CD4-positive, alpha-beta T cell treated with Interleukin-2 at 100 ng/mL for 4 hours (primary cell): ENCODE results near the gene CDK12.
"Not testable (repeated sequence)": the region's sequence is repeated elsewhere in the genome, so short reads cannot be mapped to it uniquely, and the experiment has no call there.

Source experiments
- DNase-seq: peaks from one replicate; pipeline ENCODE4 v3.0.0-alpha.2; 2020; ENCODE audit warnings: low spot score

The CDK12 gene

DNA sequence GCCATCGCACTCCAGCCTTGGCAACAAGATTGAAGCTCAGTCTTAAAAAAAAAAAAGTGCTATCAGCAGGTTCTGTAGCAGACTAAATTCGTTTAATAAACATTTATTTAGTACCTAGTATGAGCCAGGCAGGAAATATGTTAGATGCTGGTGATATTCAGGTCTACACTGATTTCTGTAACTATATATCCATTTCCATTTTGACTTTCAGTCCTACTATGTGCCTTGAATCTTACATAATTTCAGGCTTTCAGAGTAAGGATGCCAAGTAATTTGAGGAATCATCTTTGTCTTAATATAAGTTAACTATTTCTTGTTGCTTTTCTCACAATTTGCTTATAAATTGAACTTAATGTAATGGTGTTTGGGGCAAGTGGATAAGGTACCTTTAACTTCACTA is 46.2 kb downstream of the CDK12 start:
- no peak for DNase-seq

DNA sequence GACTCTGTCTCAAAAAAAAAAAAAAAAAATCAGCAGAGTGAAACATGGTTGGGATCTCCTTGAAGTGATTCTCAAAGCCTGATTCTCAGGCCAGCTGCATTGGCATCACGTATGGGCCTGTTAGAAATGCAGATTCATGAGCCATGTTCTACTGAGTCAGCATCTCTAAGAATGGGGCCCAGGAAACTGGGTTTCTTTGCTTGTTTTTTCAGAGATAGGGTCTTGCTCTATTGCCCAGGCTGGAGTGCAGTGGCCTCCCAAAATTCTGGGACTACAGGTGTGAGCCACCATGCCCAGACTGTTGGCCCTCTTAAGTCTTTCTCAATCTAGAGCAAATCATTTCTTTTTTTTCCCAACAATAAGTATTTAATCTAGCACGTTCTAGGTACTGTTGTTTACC is 47.7 kb downstream of the CDK12 start:
- DNase-seq, result no peak

DNA sequence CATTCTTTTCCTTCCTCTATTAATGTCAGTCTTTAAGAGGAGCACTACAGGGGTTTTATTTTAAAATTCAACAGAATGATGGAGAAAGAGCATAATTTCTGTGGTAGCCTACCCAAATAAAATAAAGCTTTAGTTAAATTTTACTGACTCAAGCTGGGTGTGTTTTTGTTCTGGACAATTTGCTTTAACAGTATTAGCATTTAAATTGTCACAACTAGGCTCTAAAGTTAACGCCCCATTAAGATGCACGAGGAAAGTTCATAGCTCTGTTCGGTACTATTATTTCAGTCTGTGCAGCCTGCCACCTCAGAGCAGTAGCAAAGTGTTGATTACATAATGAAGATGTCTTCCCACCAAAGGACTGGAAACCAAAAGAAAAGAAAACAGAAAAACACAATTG is 52.0 kb downstream of the CDK12 start:
- no peak for DNase-seq

DNA sequence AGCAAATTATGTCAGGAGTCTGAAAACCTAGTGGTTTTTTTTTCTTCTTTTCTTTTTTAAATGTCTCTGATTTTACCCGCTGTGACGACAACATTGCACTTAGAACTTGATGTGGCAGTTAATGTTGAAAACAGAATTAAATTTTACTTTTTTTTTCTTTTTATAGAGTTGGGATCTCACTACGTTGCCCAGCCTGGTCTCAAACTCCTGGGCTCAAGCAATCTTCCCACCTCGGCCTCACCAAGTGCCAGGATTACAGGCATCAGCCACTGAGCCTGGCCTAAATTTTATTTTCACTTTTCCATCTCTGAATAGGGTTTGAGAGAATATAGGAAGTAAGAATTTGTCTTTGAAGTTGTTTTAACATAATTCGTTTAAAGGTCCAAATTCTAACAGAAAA is 52.6 kb downstream of the CDK12 start:
- no peak for DNase-seq

DNA sequence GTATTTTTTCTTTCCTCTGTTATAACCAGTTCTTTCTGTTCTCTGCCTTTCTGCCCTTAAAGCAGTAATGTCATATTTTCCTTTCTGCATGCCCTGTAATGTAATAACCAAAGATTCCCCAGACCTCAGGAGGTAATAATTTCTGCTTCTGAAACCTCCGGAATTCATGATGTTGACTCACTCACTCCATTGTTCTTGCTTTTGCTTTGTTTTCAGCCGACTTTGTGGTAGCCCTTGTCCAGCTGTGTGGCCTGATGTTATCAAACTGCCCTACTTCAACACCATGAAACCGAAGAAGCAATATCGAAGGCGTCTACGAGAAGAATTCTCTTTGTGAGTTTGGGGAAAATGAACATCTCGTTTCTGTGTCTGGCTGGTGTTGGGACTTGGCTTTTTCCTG is 55.9 kb downstream of the CDK12 start:
- DNase-seq, result no peak

DNA sequence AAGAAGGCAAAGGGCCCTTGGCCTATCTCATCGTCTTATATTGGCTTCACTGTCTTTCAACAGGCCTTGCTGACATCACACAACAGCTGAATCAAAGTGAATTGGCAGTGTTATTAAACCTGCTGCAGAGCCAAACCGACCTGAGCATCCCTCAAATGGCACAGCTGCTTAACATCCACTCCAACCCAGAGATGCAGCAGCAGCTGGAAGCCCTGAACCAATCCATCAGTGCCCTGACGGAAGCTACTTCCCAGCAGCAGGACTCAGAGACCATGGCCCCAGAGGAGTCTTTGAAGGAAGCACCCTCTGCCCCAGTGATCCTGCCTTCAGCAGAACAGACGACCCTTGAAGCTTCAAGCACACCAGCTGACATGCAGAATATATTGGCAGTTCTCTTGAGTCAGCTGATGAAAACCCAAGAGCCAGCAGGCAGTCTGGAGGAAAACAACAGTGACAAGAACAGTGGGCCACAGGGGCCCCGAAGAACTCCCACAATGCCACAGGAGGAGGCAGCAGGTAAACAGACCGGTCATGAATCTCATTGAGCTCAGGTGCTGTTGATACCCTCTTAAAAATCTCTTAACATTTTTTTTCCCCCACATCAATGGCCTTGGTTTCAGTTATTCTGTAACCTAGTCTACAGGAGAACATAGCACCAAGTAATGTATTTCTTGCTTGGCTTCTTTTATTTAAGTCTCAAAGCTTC is 64.7 kb downstream of the CDK12 start:
- DNase-seq, result no peak

DNA sequence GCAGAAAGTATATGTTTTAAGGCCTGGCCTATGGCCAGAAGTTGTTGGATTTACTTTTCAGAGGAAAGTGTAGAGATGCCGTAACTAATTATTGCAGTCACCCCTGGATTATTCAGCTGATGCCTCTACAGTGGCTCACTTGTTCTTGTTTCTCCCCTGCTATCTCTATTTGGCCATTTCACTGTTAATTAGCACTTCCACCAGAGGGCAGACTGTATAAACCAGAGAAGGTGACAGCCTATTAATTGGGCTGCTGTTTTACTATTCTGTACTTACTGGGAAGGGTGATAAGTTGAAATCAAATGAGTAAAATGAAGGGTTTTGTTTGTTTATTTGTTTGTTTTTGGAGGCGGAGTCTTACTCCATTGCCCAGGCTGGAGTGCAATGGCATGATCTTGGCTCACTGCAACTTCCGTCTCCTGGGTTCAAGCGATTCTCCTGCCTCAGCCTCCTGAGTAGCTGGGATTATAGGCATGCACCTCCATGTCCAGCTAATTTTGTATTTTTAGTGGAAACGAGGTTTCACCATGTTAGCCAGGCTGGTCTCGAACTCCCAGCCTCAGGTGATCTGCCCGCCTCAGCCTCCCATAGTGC is 66.0 kb downstream of the CDK12 start:
- DNase-seq, result peak; percentile 14

DNA sequence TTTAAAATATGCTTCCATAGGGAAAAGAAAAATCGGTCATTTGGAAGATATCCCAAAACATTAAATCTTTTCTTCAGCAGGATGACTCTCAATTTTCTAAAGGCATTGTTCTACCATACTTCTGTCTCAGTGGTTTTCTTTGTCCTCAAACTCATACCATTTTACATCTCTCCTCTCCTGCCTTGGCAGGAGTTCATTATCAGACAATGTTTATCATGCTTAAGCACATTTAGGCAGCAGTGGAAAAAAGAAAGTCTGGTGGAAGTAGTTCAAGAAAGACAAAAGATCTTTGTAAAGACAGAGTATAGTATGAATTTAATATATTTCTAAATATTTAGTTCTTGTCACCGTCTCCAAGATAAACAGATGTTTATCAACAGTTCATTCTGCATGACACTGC is 68.2 kb downstream of the CDK12 start:
- no peak for DNase-seq

DNA sequence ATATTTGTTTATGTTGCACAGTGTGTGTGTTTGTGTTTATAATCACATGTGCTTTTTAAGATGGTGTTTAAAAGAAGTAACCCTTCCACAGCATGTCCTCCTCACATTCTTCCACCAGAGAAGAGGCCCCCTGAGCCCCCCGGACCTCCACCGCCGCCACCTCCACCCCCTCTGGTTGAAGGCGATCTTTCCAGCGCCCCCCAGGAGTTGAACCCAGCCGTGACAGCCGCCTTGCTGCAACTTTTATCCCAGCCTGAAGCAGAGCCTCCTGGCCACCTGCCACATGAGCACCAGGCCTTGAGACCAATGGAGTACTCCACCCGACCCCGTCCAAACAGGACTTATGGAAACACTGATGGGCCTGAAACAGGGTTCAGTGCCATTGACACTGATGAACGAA is 69.2 kb downstream of the CDK12 start:
- no peak for DNase-seq

DNA sequence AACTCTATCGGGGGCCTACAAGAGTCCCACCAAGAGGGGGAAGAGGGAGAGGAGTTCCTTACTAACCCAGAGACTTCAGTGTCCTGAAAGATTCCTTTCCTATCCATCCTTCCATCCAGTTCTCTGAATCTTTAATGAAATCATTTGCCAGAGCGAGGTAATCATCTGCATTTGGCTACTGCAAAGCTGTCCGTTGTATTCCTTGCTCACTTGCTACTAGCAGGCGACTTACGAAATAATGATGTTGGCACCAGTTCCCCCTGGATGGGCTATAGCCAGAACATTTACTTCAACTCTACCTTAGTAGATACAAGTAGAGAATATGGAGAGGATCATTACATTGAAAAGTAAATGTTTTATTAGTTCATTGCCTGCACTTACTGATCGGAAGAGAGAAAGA is 70.0 kb downstream of the CDK12 start:
- no peak for DNase-seq

DNA sequence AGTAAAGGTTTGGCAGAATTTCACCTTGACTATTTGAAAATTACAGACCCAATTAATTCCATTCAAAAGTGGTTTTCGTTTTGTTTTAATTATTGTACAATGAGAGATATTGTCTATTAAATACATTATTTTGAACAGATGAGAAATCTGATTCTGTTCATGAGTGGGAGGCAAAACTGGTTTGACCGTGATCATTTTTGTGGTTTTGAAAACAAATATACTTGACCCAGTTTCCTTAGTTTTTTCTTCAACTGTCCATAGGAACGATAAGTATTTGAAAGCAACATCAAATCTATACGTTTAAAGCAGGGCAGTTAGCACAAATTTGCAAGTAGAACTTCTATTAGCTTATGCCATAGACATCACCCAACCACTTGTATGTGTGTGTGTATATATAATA is 72.6 kb downstream of the CDK12 start:
- no peak for DNase-seq

DNA sequence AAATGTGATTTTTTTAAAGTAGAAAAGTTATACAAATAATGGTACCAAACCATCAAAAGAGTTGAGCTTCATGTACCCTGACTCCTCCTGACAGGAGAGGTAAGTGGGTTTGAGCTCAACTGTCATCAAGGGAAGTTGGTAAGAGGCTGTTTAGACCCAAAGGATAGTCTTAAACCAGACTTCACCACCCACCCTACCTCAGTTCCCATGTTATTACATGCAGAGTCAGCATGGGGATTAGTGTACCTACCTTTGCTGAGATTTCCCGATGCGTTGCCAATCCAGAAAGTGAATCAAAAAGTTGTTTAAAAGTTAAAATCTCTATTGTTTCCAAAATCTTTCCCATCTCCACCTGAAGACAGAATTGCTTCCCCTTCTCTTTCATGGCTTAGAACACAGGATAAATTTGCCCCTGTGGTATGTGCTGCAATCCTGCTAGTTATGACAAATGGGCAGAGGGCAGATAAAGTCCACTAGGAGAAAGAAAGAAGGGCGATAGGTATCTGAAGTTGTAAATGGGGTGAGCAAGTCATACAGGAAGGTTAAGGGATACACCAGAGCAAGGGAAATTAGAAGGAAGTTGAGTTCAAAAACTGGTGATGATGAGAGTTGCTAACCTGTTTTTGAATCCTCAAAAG is 73.6 kb downstream of the CDK12 start:
- no peak for DNase-seq

DNA sequence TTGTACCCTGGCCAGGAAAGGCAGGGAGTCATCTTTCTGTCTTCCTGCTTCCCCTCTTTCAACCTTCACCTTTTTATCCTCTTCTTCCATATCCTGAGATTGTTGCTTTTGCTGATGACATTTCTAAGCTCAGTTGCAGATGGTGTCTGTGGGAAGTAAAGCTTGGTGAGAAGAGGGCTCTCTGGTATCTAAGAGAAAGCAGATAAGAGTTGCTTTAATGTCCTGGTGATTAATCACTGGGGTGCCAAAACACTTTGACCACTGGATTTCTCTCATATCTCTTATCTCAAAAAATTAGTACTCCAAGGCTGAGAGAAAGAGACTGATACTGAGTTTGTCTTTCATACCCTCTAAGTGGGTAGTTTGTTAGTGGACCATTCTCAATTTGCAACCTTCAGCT is 75.2 kb downstream of the CDK12 start:
- DNase-seq, result no peak

DNA sequence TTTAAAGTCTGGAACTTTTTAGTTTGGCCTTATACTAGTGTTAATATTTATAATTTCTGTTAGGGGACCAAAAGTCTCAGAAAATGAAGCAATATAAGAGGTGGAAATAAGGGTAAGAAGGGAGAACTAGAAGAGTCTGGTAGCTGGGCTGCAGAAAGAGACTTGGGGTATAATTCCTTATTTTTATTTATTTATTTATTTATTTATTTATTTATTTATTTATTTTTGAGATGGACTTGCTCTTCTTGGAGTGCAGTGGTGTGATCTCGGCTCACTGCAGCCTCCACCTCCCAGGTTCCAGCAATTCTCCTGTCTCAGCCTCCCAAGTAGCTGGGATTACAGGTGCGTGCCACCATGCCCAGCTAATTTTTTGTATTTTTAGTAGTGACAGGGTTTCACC is 76.1 kb downstream of the CDK12 start:
- not testable (repeated sequence) for DNase-seq

DNA sequence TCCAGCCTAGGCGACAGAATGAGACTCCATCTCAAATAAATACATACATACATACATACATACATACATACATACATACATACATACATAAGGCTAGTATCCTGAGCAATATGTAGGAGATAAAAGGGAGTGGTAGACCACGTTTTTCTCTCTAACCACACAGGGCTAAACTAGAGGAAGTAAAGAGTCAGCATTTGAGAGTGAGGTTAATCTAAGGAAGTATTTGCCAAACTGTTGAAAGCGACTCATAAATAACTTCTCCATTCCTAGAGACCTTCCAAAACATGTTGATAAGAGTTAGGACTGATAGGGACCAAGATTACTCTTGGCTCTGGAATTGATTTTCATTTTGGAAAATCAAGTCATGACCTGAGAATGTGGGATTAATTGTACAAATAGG is 77.6 kb downstream of the CDK12 start:
- DNase-seq, result peak; percentile 3

DNA sequence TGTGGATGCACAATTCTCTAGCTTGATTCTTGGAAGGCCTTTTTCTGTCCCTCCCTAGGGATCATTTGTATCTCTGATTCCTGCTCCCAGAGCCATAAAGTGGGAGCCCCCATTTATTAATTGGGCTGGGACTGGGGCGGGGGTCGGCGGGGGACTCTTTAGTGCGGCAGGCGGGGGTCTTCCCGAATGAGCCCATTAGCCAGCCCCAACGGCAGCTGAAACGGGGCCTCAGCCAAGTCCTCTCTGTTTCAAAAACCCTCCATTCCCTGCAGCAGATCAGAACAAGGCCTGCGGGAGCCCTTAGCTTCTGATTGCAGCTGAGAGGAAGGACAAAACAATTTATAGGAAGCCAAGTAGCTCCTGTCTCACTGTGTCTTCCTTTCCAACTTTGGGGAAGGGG is 79.3 kb downstream of the CDK12 start:
- DNase-seq, result no peak

DNA sequence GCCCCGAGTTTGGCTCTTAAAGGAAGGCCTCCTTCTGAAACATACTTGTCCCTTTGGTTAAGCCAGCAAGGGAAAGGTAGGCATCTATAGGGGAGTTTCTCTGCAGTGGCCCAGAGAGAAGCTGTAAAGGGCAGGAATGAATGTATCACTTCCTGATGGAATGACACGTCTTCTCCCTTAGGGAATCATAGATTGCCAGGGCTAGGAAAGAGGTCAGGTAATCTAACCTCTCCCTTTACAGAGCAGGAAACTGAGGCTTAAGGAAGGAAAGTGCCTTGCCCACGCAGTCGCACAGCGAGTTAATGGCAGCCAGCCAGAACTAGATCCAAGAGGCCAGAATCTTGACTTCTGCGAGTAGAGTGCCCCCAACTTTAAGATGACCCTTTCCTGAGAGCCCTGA is 80.4 kb downstream of the CDK12 start:
- DNase-seq, result no peak

DNA sequence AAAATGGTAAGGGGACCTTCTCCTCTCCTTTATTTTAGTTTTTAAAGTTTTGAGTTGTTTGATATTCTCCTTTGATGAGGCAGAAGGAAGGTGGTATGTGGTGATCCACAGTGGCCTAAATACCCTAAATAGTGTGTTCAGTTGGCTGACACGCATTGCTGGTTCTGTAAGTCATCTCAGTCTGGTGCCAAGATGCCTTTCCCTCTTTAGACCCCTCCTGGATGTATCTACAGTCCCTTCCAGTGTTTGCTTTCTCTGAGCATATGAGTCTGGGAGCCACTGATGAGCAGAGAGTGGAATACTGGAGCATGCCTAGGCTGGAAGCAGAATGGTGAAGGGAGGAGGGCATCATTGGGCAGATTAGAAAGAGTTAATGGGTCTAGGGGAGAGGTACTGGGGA is 81.9 kb downstream of the CDK12 start:
- DNase-seq, result no peak

DNA sequence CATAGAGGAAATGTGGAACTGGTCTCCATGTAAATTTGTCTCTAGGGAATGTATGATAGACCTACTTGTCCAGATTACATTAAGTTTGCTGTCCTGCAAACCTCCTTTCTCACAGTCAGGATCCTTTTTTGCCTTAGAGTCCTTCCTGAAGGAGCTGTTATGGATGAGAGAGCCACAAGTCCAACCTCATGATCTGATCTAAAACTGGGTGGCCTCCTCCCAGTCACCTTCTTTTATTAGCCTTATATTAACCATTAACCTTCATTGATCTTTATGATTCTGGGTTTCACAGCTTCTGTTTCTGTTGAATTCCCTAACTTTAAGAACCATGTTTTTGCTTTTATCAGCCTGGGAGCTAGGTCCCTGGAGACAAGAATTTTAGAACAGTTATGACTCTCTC is 82.4 kb downstream of the CDK12 start:
- no peak for DNase-seq

DNA sequence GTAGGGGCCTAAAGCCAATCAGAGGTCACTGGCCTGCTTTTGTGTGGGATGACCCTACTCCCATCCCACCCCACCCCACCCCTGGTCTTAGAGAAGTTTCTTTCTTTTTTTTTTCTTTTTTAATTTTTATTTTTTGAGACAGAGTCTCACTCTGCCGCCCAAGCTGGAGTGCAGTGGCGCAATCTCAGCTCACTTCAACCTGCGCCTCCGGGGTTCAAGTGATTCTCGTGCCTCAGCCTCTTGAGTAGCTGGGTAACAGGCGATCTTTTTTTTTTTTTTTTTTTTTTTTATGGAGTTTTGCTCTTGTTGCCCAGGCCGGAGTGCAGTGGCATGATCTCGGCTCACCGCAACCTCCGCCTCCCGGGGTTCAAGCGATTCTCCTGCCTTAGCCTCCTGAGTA is 83.1 kb downstream of the CDK12 start:
- DNase-seq, result not testable (repeated sequence)

DNA sequence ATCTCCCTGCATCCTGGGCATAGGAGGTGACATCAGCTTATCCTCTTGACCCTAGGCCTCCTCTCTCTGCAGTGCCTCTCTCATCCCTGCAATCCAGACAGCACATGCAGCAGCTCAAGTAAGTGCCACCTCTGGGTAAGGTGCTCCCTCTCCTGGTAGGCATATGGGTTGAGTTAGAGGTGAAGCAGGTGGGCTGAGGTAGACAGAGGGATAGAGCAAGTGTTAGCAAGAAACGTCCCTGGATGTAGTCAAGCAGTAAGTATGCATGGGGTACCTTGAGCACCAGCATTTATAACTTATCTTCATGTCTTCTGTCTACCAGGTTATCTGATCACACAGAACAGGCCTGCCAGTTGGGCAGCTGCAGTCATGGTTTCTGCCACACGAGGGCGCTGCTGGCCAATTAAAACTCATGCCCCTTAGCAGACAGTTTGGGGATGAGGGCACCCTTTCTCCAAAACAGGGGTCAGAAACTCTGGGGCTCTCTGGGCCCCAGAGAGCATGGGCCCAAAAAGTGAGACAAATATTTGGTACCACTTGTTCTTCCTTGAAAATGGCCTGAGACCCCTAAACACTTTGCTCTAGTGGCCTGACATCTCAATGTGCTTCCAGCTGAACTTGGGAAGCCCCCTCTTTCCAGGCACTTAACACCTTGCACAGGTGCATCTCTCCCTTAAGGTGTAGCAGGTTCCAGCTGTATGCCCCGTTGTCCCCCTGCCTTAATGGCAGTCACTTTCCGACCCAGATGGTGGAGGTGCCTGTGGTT is 86.6 kb downstream of the CDK12 start:
- peak; percentile 75 for DNase-seq

DNA sequence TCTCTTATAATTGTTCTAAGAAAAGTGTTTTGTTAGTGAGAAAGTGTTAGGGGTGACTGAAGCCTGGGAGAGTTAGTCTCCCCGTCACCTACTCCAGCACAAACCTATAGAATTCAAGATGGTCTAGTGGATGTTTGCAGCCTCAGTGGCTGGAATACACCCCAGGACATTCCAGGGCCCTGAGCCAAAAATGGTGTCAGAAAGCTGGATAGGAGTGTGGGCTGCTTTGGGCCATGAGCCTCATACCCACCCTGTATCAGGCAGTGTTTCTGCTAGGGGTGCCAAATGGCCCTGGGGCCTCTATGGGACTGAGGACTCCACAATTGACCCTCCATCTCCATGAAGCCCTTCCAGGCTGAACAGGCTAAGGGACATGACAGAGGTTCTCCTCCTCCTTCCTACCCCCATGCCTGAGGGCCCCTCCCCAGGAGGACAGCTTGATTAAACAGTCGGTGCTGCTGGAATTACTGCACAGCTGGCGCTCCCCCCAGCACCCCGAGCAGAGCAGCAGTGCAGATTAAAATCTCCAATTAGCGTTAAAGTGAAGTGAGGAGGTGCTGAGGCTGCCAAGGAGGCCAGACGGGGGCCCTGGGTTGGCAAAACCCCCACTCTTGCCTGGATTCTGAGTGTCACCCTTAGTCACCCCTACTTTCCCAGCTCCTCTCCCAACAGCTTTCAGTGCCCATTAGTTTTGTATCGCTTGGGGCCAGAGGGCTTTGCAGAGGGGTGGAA is 87.4 kb downstream of the CDK12 start:
- no peak for DNase-seq
